HFFc6 (cell line): Measurements from ENCODE around the gene NGF. TPM values are rescaled to one million over a fixed set of nuclear protein-coding genes. Genes with fewer than 3 reads are reported as not detected.

Source experiments
- DNase-seq: peaks from one replicate; pipeline ENCODE4 v3.0.0-alpha.2; 2018
- H3K27ac Mint-ChIP-seq: 2 replicates; pipeline ENCODE4 v1.8.0; 2020; ENCODE audit warnings: mild to moderate bottlenecking, mixed read lengths
- H3K27me3 Mint-ChIP-seq: 2 replicates; pipeline ENCODE4 v1.8.0; 2021; ENCODE audit warnings: mild to moderate bottlenecking, moderate library complexity, mixed read lengths; ENCODE audit not compliant: insufficient read depth
- H3K36me3 Mint-ChIP-seq: 2 replicates; pipeline ENCODE4 v1.8.0; 2021; ENCODE audit warnings: low read depth, mixed read lengths
- H3K4me1 Mint-ChIP-seq: 2 replicates; pipeline ENCODE4 v1.8.0; 2020; ENCODE audit warnings: low read depth, mixed read lengths
- H3K4me3 Mint-ChIP-seq: 2 replicates; pipeline ENCODE4 v1.8.0; 2020; ENCODE audit warnings: mild to moderate bottlenecking, moderate library complexity, mixed read lengths
- H3K9me3 Mint-ChIP-seq: 2 replicates; pipeline ENCODE4 v1.8.0; 2020; ENCODE audit warnings: mild to moderate bottlenecking, mixed read lengths
- CTCF ChIP-seq: fragments of 200-600 bp; sonication (generic); IDR thresholded peaks from 2 replicates; pipeline ENCODE4 v1.5.0; 2021; ENCODE audit warnings: antibody characterized with exemption, mild to moderate bottlenecking
- total RNA-seq, 6 experiments: library from RNA; stranded (reverse); fragmentation: NEBNext Ultra II Directional; extraction: Animal tissue kit (Norgen Biotek cat#: 25700); gene quantifications; 2 replicates in 1 of 6; 3 replicates in 5 of 6; pipeline ENCODE4 v1.2.3, GENCODE V29; 2021

The NGF gene
- total RNA-seq, 6 experiments from 2014 or later: 44.4 to 53.8 (median 51.0) TPM

- DNase-seq: no peak
- Mint-ChIP-seq H3K36me3 (peaks cover 47% of the 10 kb centered on the region), H3K27ac (peak overlapping the region; percentile 90), H3K9me3 (peaks cover 20% of the 10 kb centered on the region), H3K27me3 (peaks cover 2% of the 10 kb centered on the region), H3K4me3 (peak overlapping the region; percentile 87; the same call in 1 of the 2 replicates), H3K4me1 (peaks cover 81% of the 10 kb centered on the region)
- no peak for TF ChIP-seq CTCF
These were observed 99.5 kb downstream of the NGF start for GRCh38 chr1:115238336-115239147.

- Mint-ChIP-seq H3K9me3 (peaks cover 20% of the 10 kb centered on the region), H3K4me1 (peaks cover 71% of the 10 kb centered on the region), H3K27ac (peak overlapping the region; percentile 90), H3K36me3 (peaks cover 37% of the 10 kb centered on the region), H3K27me3 (peaks cover 2% of the 10 kb centered on the region), H3K4me3 (peak overlapping the region; percentile 35)
- peak; percentile 87 for DNase-seq
- TF ChIP-seq CTCF: peak; percentile 63
These were observed 100.5 kb downstream of the NGF start for GRCh38 chr1:115237507-115237906.

- no peak for DNase-seq
- Mint-ChIP-seq H3K4me3 (no peak overlapping the region), H3K4me1 (peaks cover 66% of the 10 kb centered on the region), H3K9me3 (peaks cover 20% of the 10 kb centered on the region), H3K27ac (peak overlapping the region; percentile 90), H3K36me3 (peaks cover 32% of the 10 kb centered on the region), H3K27me3 (peaks cover 2% of the 10 kb centered on the region)
- no peak for TF ChIP-seq CTCF
These were observed 101.0 kb downstream of the NGF start for GRCh38 chr1:115237023-115237422.

Other genes with a start within 250 kb of the NGF start
- 1 to 10 TPM; 4.2 to 6.9 (median 5.1) TPM for gene TSPAN2, start 248.7 kb downstream of the NGF start, total RNA-seq